Measurements from ENCODE around the gene SAT2.

Gene SAT2

GRCh38 chr17:7613769-7614424 is 13.7 kb downstream of the SAT2 start (continued):
- TF ChIP-seq ZNF280C (tag by site-specific recombination; IDR thresholded peaks at IDR 0.05): no peak
- no peak for TF ChIP-seq TSHZ1 (tag by site-specific recombination; IDR thresholded peaks at IDR 0.05; ENCODE audit: borderline replicate concordance)
- no peak for TF ChIP-seq ZNF623 (tag by site-specific recombination; IDR thresholded peaks at IDR 0.05)
- no peak for TF ChIP-seq MYNN (tag by site-specific recombination; IDR thresholded peaks at IDR 0.05; ENCODE audit: borderline replicate concordance)
- TF ChIP-seq KLF16 (tag by site-specific recombination; IDR thresholded peaks at IDR 0.05): 0 out of 2 replicates have a peak, but pooled peaks have one; percentile 13
- no peak for TF ChIP-seq GFI1B (tag by site-specific recombination; IDR thresholded peaks at IDR 0.05)
- TF ChIP-seq KLF8 (tag by site-specific recombination; IDR thresholded peaks at IDR 0.05): no peak
- 0 out of 2 replicates have a peak, but pooled peaks have one; percentile 22 for TF ChIP-seq ZBTB17 (tag by site-specific recombination; IDR thresholded peaks at IDR 0.05)
- no peak for TF ChIP-seq ZNF530 (tag by site-specific recombination; IDR thresholded peaks at IDR 0.05; ENCODE audit: low read depth)
- no peak for TF ChIP-seq ZNF155 (tag by site-specific recombination; IDR thresholded peaks at IDR 0.05)
- no peak for TF ChIP-seq ZNF148 (tag by site-specific recombination; IDR thresholded peaks at IDR 0.05; ENCODE audit: borderline replicate concordance)
- TF ChIP-seq ZNF302 (tag by site-specific recombination; IDR thresholded peaks at IDR 0.05; ENCODE audit: low read depth): no peak
- peak; percentile 61 for TF ChIP-seq CTCF (tag by site-specific recombination; IDR thresholded peaks at IDR 0.05)
- no peak for TF ChIP-seq TRIM28 (IDR thresholded peaks at IDR 0.05; ENCODE audit: borderline replicate concordance, low read length)
- TF ChIP-seq AEBP2 (tag by site-specific recombination; IDR thresholded peaks at IDR 0.05; ENCODE audit: borderline replicate concordance): no peak
- TF ChIP-seq ZNF549 (tag by site-specific recombination; IDR thresholded peaks at IDR 0.05): no peak
- TF ChIP-seq ZNF146 (tag by site-specific recombination; IDR thresholded peaks at IDR 0.05): no peak
- no peak for TF ChIP-seq ZNF2 (tag by site-specific recombination; IDR thresholded peaks at IDR 0.05)
- peak; percentile 55; the same call in 1 of the 2 replicates for TF ChIP-seq ZBTB48 (tag by site-specific recombination; IDR thresholded peaks at IDR 0.05)
- no peak for TF ChIP-seq ZBTB21 (tag by site-specific recombination; IDR thresholded peaks at IDR 0.05)
- TF ChIP-seq ZNF324 (tag by site-specific recombination; IDR thresholded peaks at IDR 0.05): no peak
- TF ChIP-seq ZNF791 (tag by site-specific recombination; IDR thresholded peaks at IDR 0.05): no peak
- no peak for TF ChIP-seq OVOL3 (tag by site-specific recombination; IDR thresholded peaks at IDR 0.05)
- no peak for TF ChIP-seq PBX3 (CRISPR knock-in tag; IDR thresholded peaks at IDR 0.05)
- peak; percentile 75 for TF ChIP-seq ZNF335 (tag by site-specific recombination; conservative IDR thresholded peaks at IDR 0.05)
- no peak for TF ChIP-seq ZNF416 (tag by site-specific recombination; IDR thresholded peaks at IDR 0.05)
- TF ChIP-seq ZNF19 (tag by site-specific recombination; IDR thresholded peaks at IDR 0.05; ENCODE audit: low read depth): no peak
- TF ChIP-seq OSR2 (tag by site-specific recombination; IDR thresholded peaks at IDR 0.05): no peak
